Vagina (tissue), 2 donors: ENCODE data around the gene TNIP2.

Source experiments
- CTCF ChIP-seq, 3 experiments: fragments of 450-650 bp in 2 of 3; fragments of 200-600 bp in 1 of 3; sonication (generic) in 1 of 3; IDR thresholded peaks; one replicate each; pipeline ENCODE4 v1.5.1; 2017 to 2019; ENCODE audit warnings: antibody characterized with exemption in 3 of 3, mild to moderate bottlenecking in 2 of 3, moderate library complexity in 2 of 3
- POLR2A ChIP-seq, 2 donors: fragments of 450-650 bp; IDR thresholded peaks; one replicate each; pipeline ENCODE4 v1.6.1; 2017; ENCODE audit warnings: antibody characterized with exemption in 2 of 2, mild to moderate bottlenecking in 2 of 2, moderate library complexity in 2 of 2
- POLR2AphosphoS5 ChIP-seq, 2 donors: sonication (generic); formaldehyde crosslinking; IDR thresholded peaks; one replicate each; pipeline ENCODE4 v1.9.0; 2017; ENCODE audit warnings: antibody characterized with exemption in 2 of 2, mild to moderate bottlenecking in 2 of 2, low read depth in 1 of 2; ENCODE audit not compliant: insufficient read depth in 1 of 2

DNA sequence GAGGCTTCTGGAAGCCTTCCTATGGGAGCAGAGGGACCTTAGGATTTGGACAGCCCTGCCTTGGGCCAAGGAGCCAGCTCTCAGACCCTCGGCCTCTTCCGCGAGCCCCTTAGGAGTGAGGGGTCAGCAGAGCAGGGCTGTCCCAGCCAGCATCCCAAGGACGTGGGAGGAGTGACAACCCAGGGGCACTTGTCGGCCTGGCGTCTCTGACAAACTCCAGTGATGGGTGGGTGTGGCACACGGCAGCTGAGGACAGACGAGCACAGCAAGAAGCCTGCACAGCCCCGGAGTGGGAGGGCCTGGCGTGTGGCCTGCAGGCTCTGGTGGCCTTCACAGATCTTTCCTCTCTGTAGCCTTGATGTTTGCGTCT is 11.6 kb upstream of the TNIP2 start:
- TF ChIP-seq CTCF (IDR thresholded peaks at IDR 0.05) (no peak), POLR2A (IDR thresholded peaks at IDR 0.05) (no peak), POLR2AphosphoS5 (IDR thresholded peaks at IDR 0.05; ENCODE audit: insufficient read depth in 1 of 2, low read depth in 1 of 2) (no peak)
